GM18505 (cell line): ENCODE data around the gene AKIRIN1.
"Not testable (repeated sequence)": the region's sequence is repeated elsewhere in the genome, so short reads cannot be mapped to it uniquely, and the experiment has no call there.

Source experiments
- ATAC-seq: cut with Tn5 transposase; IDR thresholded peaks from one replicate; pipeline ENCODE4 v1.9.1; 2021; ENCODE audit not compliant: unreplicated experiment
- POLR2A ChIP-seq: IDR thresholded peaks from 4 replicates; pipeline ENCODE4 v1.6.1; 2011; ENCODE audit warnings: borderline replicate concordance; ENCODE audit not compliant: insufficient read depth, insufficient read length; ENCODE audit errors: extremely low read depth

Gene AKIRIN1

GRCh38 chr1:39016604-39017171 is 25.6 kb downstream of the AKIRIN1 start:
- no peak for TF ChIP-seq POLR2A

GRCh38 chr1:39017266-39017665 is 26.2 kb downstream of the AKIRIN1 start:
- no peak for TF ChIP-seq POLR2A
- ATAC-seq: no peak

More at GRCh38 chr1:39016604-39017171, 25.6 kb downstream of the AKIRIN1 start:
- no peak for ATAC-seq

- not testable (repeated sequence) for ATAC-seq
Observed at GRCh38 chr1:39020494-39020893, 29.4 kb downstream of the AKIRIN1 start.

- TF ChIP-seq POLR2A: no peak
- ATAC-seq: no peak
Observed at GRCh38 chr1:39021426-39021825, 30.4 kb downstream of the AKIRIN1 start.

GRCh38 chr1:39023140-39023539 is 32.1 kb downstream of the AKIRIN1 start:
- TF ChIP-seq POLR2A: no peak
- ATAC-seq: no peak

GRCh38 chr1:39026051-39026865 is 35.2 kb downstream of the AKIRIN1 start, which contains the start of gene NDUFS5:
TSS of gene NDUFS5 (plus strand) at chr1:39026350. CDS start at chr1:39028725, 2,375 bp downstream.
- TF ChIP-seq POLR2A: peak; percentile 85
- peak; percentile 79 for ATAC-seq

- no peak for TF ChIP-seq POLR2A
- no peak for ATAC-seq
Observed at GRCh38 chr1:39026866-39027507, 35.9 kb downstream of the AKIRIN1 start.

- TF ChIP-seq POLR2A: no peak
- ATAC-seq: no peak
Observed at GRCh38 chr1:39034114-39034654, 43.1 kb downstream of the AKIRIN1 start.

GRCh38 chr1:39036678-39037077 is 45.6 kb downstream of the AKIRIN1 start:
- no peak for ATAC-seq

GRCh38 chr1:39043513-39043912 is 52.4 kb downstream of the AKIRIN1 start:
- no peak for ATAC-seq
- no peak for TF ChIP-seq POLR2A

More at GRCh38 chr1:39036678-39037077, 45.6 kb downstream of the AKIRIN1 start:
- TF ChIP-seq POLR2A: no peak

- ATAC-seq: no peak
- no peak for TF ChIP-seq POLR2A
Observed at GRCh38 chr1:39044762-39045161, 53.7 kb downstream of the AKIRIN1 start.

GRCh38 chr1:39045231-39045630 is 54.2 kb downstream of the AKIRIN1 start:
- no peak for TF ChIP-seq POLR2A
- no peak for ATAC-seq

- no peak for ATAC-seq
- no peak for TF ChIP-seq POLR2A
Observed at GRCh38 chr1:39046613-39047210, 55.6 kb downstream of the AKIRIN1 start.
